GM23248 (cell line): ENCODE data around the gene FAM219B.

ENCODE experiments used
- EZH2 ChIP-seq: fragments of 200-600 bp; sonication (generic); IDR thresholded peaks from 2 replicates; pipeline ENCODE4 v1.6.1; 2018; ENCODE audit warnings: antibody characterized with exemption, mild to moderate bottlenecking; ENCODE audit not compliant: insufficient read depth, poor library complexity, severe bottlenecking
- EZH2phosphoT487 ChIP-seq: fragments of 200-600 bp; sonication (generic); IDR thresholded peaks from 2 replicates; pipeline ENCODE4 v1.6.1; 2018; ENCODE audit warnings: antibody characterized with exemption, moderate library complexity, mild to moderate bottlenecking, low read depth; ENCODE audit not compliant: insufficient read depth

GRCh38 chr15:74857671-74858368 is 48.8 kb downstream of the FAM219B start:
- TF ChIP-seq EZH2phosphoT487, result no peak
- no peak for TF ChIP-seq EZH2
